ENCODE measurements around the gene CLDN5.

GRCh38 chr22:19488884-19489843 is 35.0 kb downstream of the CLDN5 start:
- TF ChIP-seq, protein P1, sequence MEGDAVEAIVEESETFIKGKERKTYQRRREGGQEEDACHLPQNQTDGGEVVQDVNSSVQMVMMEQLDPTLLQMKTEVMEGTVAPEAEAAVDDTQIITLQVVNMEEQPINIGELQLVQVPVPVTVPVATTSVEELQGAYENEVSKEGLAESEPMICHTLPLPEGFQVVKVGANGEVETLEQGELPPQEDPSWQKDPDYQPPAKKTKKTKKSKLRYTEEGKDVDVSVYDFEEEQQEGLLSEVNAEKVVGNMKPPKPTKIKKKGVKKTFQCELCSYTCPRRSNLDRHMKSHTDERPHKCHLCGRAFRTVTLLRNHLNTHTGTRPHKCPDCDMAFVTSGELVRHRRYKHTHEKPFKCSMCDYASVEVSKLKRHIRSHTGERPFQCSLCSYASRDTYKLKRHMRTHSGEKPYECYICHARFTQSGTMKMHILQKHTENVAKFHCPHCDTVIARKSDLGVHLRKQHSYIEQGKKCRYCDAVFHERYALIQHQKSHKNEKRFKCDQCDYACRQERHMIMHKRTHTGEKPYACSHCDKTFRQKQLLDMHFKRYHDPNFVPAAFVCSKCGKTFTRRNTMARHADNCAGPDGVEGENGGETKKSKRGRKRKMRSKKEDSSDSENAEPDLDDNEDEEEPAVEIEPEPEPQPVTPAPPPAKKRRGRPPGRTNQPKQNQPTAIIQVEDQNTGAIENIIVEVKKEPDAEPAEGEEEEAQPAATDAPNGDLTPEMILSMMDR (conservative IDR thresholded peaks at IDR 0.05; ENCODE audit: low read length) = 0 out of 2 replicates have a peak, but pooled peaks have one; percentile 32
- TF ChIP-seq EZH2phosphoT487 (IDR thresholded peaks at IDR 0.05; ENCODE audit: borderline replicate concordance, low read depth, low read length) = no peak

Data from OCI-LY7 (cell line).